Spleen (tissue), 11 donors: ENCODE measurements around the gene INPP4B. TPM values are rescaled to one million over a fixed set of nuclear protein-coding genes. Genes with fewer than 3 reads are reported as not detected.
"Not testable (repeated sequence)": the region's sequence is repeated elsewhere in the genome, so short reads cannot be mapped to it uniquely, and the experiment has no call there.

Experiments used
- DNase-seq: peaks from one replicate; pipeline ENCODE4 v3.0.0-alpha.2; 2020
- H3K27ac ChIP-seq, 8 donors: fragments of 200-600 bp; sonication (generic) in 7 of 8; 1 replicate in 4 of 8; 2 replicates in 4 of 8; pipeline versions ENCODE4 v1.5.0 to v1.8.0; 2016 to 2021; ENCODE audit warnings: inconsistent platforms in 4 of 8, mild to moderate bottlenecking in 4 of 8, moderate library complexity in 1 of 8
- H3K27me3 ChIP-seq, 7 donors: fragments of 200-600 bp; sonication (generic) in 6 of 7; replicated peaks in 1 of 7; 1 replicate in 4 of 7; 2 replicates in 3 of 7; pipeline versions ENCODE4 v1.5.0 to v1.8.0; 2016 to 2021; ENCODE audit warnings: inconsistent platforms in 3 of 7, mild to moderate bottlenecking in 1 of 7
- H3K36me3 ChIP-seq, 6 donors: fragments of 200-600 bp; sonication (generic) in 5 of 6; 1 replicate in 4 of 6; 2 replicates in 2 of 6; pipeline versions ENCODE4 v1.5.0 to v1.8.0; 2016 to 2021; ENCODE audit warnings: inconsistent platforms in 2 of 6
- H3K4me1 ChIP-seq, 6 donors: fragments of 200-600 bp; sonication (generic) in 5 of 6; 1 replicate in 3 of 6; 2 replicates in 3 of 6; pipeline versions ENCODE4 v1.5.0 to v1.8.0; 2016 to 2021; ENCODE audit warnings: inconsistent platforms in 3 of 6
- H3K4me3 ChIP-seq, 8 donors: fragments of 200-600 bp; sonication (generic) in 7 of 8; 1 replicate in 4 of 8; 2 replicates in 4 of 8; pipeline versions ENCODE4 v1.5.0 to v1.8.0; 2016 to 2021; ENCODE audit warnings: inconsistent platforms in 4 of 8, mild to moderate bottlenecking in 4 of 8, moderate library complexity in 2 of 8
- H3K9me3 ChIP-seq, 8 donors: fragments of 200-600 bp; sonication (generic) in 7 of 8; 1 replicate in 4 of 8; 2 replicates in 4 of 8; pipeline versions ENCODE4 v1.5.0 to v1.8.0; 2016 to 2021; ENCODE audit warnings: inconsistent platforms in 4 of 8
- POLR2A ChIP-seq, 3 donors: fragments of 450-650 bp; IDR thresholded peaks; one replicate each; pipeline ENCODE4 v1.5.1; 2017; ENCODE audit warnings: antibody characterized with exemption in 3 of 3, mild to moderate bottlenecking in 1 of 3
- POLR2AphosphoS5 ChIP-seq, 3 donors: sonication (generic); formaldehyde crosslinking; IDR thresholded peaks; one replicate each; pipeline ENCODE4 v1.5.1; 2017; ENCODE audit warnings: antibody characterized with exemption in 3 of 3
- WGBS, 5 donors: extraction: QIAGEN DNeasy Blood & Tissue Kit in 3 of 5; methylation state at CpG; one replicate each; pipeline versions ENCODE4 v1.1.5 to v1.1.7; 2013 to 2018; 5-methylcytosine and 5-hydroxymethylcytosine counted together
- intact Hi-C: fragments of 100-400 bp; cut with DNase I; formaldehyde crosslinking; loops from one replicate; pipeline ENCODE4 v1.15.0; 2023; ENCODE audit warnings: low total_unique reads
- polyA plus RNA-seq, 3 donors: library from polyadenylated mRNA; stranded (reverse); fragments of 200-250 nt; gene quantifications; one replicate each; pipeline ENCODE4 v1.2.1, GENCODE V29; 2013
- total RNA-seq, 7 donors: library from RNA; depleted of rRNA in 3 of 7; stranded (reverse); fragments of >200 nt in 3 of 7; fragmentation: NEBNext Ultra II Directional in 4 of 7; extraction: Animal tissue kit (Norgen Biotek cat#: 25700) in 4 of 7; gene quantifications; one replicate each; pipeline versions ENCODE4 v1.1.0 to v1.2.1, GENCODE V29; 2016 to 2021
- TF ChIP-seq, protein P1 (sequence below), 11 experiments: fragments of 200-600 bp in 7 of 11; fragments of 450-650 bp in 4 of 11; sonication (generic) in 4 of 11; IDR thresholded peaks in 8 of 11; conservative IDR thresholded peaks in 3 of 11; 1 replicate in 7 of 11; 2 replicates in 4 of 11; pipeline versions ENCODE4 v1.4.0 to v1.8.0; 2016 to 2021; ENCODE audit warnings: antibody characterized with exemption in 11 of 11, inconsistent platforms in 4 of 11, mild to moderate bottlenecking in 1 of 11
- donor health status: healthy with polysubstance abuse.
- donor health status: DM: no; HTN: no; CAD: no; lungs with moderate emphysema.
- donor health status: DM: no; HTN: no; CAD: no.
- donor health status: Bipolar disorder and iron deficiency.
- donor health status: healthy.
- donor health status: DM: no; HTN: no; CAD: no.
- donor health status: DM: yes; HTN: yes; CAD: no.

INPP4B gene
- total and polyA plus RNA-seq, 10 donors: 0.78 to 31.6 (median 26.8) TPM

DNA sequence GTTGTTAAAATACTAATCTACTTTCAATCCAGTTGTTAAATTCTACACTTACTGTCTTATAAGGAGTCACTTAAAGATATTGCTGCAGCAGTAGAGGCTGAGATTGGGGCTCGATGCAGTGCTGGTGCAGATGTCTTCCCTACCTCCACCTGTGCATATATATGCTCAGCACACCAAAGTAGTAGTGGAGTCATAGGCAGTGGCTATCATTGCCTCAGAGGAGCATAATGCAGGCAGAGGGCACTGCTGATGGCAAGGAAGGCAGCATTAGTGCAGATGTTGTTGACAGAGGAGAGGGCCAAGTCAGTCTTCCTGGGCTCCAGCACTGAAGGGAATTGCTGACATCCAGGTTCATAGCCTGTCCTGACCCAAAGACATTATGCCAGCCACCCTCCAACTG lies 35.1 kb downstream of the INPP4B start:
- DNase-seq: no peak
- intact Hi-C loops: no loop called here
- Histone ChIP-seq H3K4me3 (no peak overlapping the region), H3K36me3 (no peaks in the 10 kb centered on the region), H3K4me1 (no peaks in the 10 kb centered on the region), H3K27ac (no peak overlapping the region), H3K27me3 (no peaks in the 10 kb centered on the region), H3K9me3 (no peaks in the 10 kb centered on the region)
- 76 to 92% (median 89%) methylated on average over 1 of the region's 1 CpG for WGBS, 5 donors
- TF ChIP-seq POLR2AphosphoS5 (IDR thresholded peaks at IDR 0.05) (no peak), POLR2A (IDR thresholded peaks at IDR 0.05) (no peak)
- TF ChIP-seq, protein P1, sequence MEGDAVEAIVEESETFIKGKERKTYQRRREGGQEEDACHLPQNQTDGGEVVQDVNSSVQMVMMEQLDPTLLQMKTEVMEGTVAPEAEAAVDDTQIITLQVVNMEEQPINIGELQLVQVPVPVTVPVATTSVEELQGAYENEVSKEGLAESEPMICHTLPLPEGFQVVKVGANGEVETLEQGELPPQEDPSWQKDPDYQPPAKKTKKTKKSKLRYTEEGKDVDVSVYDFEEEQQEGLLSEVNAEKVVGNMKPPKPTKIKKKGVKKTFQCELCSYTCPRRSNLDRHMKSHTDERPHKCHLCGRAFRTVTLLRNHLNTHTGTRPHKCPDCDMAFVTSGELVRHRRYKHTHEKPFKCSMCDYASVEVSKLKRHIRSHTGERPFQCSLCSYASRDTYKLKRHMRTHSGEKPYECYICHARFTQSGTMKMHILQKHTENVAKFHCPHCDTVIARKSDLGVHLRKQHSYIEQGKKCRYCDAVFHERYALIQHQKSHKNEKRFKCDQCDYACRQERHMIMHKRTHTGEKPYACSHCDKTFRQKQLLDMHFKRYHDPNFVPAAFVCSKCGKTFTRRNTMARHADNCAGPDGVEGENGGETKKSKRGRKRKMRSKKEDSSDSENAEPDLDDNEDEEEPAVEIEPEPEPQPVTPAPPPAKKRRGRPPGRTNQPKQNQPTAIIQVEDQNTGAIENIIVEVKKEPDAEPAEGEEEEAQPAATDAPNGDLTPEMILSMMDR (IDR thresholded peaks at IDR 0.05 in 8 of 11, conservative IDR thresholded peaks at IDR 0.05 in 3 of 11): no peak

DNA sequence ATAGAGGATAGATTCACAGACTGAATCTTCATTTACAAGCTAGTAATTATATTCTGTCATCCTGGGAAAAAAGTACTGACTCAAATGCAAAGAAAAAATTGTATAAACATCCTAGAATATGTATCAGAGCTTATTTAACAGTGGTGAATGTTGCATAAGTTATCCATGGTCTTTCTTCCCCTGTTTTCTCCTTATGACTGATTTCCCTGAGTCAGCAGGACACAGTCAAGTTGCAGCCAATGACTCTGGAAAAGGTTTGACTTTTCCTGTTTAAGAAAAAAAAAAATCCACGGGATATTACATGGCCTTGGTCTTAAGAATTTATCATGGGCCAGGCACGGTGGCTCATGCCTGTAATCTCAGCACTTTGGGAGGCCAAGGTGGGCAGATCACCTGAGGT lies 36.5 kb downstream of the INPP4B start:
- TF ChIP-seq POLR2A (IDR thresholded peaks at IDR 0.05) (no peak), POLR2AphosphoS5 (IDR thresholded peaks at IDR 0.05) (no peak)
- TF ChIP-seq, protein P1 (IDR thresholded peaks at IDR 0.05 in 8 of 11, conservative IDR thresholded peaks at IDR 0.05 in 3 of 11): no peak
- Histone ChIP-seq H3K4me3 (no peak overlapping the region), H3K4me1 (no peaks in the 10 kb centered on the region), H3K27ac (no peak overlapping the region), H3K9me3 (no peaks in the 10 kb centered on the region), H3K36me3 (no peaks in the 10 kb centered on the region), H3K27me3 (no peaks in the 10 kb centered on the region)
- WGBS, 5 donors: 67 to 80% (median 70%) methylated on average over 2 of the region's 2 CpGs
- no peak for DNase-seq
- intact Hi-C loops: no loop called here

DNA sequence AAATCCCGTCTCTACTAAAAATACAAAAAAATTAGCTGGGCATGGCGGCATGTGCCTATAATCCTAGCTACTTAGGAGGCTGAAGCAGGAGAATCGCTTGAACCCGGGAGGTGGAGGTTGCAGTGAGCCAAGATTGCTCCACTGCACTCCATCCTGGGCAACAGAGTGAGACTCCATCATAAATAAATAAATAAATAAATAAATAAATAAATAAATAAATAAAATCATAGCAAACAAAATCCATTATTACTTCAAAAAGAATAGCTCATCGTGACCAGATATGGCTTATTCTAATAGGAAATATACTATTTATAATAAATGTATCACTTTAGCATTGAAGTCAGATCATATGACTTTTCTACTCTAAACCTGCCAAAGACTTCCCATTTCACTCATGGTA lies 42.2 kb downstream of the INPP4B start:
- intact Hi-C loops, H3K27ac ChIP-seq, H3K36me3 ChIP-seq, H3K9me3 ChIP-seq, DNase-seq, H3K27me3 ChIP-seq, H3K4me1 ChIP-seq, H3K4me3 ChIP-seq: not testable (repeated sequence)
- 78 to 96% (median 93%) methylated on average over 5 of the region's 5 CpGs for WGBS, 5 donors

DNA sequence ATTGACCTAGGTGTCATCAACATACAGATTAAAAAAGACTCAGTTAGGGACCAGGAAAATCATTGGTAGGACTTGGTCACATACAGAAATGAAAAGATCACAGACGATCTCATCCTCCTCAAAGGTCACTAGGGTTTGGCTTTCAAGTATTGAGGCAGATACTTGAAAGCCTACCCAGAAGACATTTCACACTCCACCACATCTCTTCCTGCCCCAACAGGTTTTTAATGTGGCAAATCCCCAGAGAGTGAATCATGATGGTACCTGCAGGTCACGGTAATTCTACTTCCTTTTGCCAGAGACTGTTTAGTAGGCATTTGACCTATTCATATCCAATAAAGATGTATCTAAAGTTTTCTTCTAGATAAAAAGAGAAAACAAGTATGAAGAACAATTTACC lies 44.1 kb downstream of the INPP4B start:
- H3K4me1 ChIP-seq: no peaks in the 10 kb centered on the region
- no peaks in the 10 kb centered on the region for H3K27me3 ChIP-seq
- intact Hi-C loops: no loop called here
- no peak for DNase-seq
- no peak overlapping the region for H3K4me3 ChIP-seq
- WGBS, 5 donors: 57 to 72% (median 65%) methylated on average over 2 of the region's 2 CpGs
- no peaks in the 10 kb centered on the region for H3K36me3 ChIP-seq
- H3K9me3 ChIP-seq: no peaks in the 10 kb centered on the region
- H3K27ac ChIP-seq: no peak overlapping the region
- TF ChIP-seq POLR2A (IDR thresholded peaks at IDR 0.05) (no peak), POLR2AphosphoS5 (IDR thresholded peaks at IDR 0.05) (no peak)
- TF ChIP-seq, protein P1 (IDR thresholded peaks at IDR 0.05 in 8 of 11, conservative IDR thresholded peaks at IDR 0.05 in 3 of 11): no peak

DNA sequence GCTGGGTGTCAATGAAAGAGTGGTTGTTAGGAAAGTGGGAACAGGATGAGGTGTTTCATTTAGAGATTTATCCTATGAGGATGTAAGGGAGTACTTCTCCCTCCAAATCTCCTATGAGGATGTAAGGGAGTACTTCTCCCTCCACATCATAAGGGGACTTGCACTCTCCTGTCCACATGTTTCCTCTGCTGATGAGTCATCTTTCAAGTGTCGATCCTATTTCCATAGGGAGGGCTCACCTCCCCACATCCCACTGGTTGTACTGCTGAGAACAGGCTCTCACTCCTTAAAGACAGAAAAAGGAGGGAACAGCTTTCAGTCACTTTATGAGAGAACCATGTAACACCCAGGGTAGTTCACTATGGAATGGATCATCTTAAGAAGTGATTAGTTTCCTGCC lies 65.0 kb downstream of the INPP4B start:
- DNase-seq: no peak
- intact Hi-C loops: no loop called here
- H3K27ac ChIP-seq: no peak overlapping the region
- TF ChIP-seq POLR2A (IDR thresholded peaks at IDR 0.05): no peak
- TF ChIP-seq POLR2AphosphoS5 (IDR thresholded peaks at IDR 0.05): no peak
- TF ChIP-seq, protein P1 (IDR thresholded peaks at IDR 0.05 in 8 of 11, conservative IDR thresholded peaks at IDR 0.05 in 3 of 11): no peak
- no peaks in the 10 kb centered on the region for H3K36me3 ChIP-seq
- H3K27me3 ChIP-seq: no peaks in the 10 kb centered on the region
- H3K4me3 ChIP-seq: no peak overlapping the region
- no peaks in the 10 kb centered on the region for H3K9me3 ChIP-seq
- 0 to 37% (median 21%) methylated on average over 1 of the region's 1 CpG for WGBS, 5 donors
- no peaks in the 10 kb centered on the region for H3K4me1 ChIP-seq
